Thyroid gland (tissue), 4 donors: Measurements from ENCODE around the gene WDFY4. TPM values are rescaled to one million over a fixed set of nuclear protein-coding genes. Genes with fewer than 3 reads are reported as not detected.

ENCODE experiments used
- DNase-seq, 2 donors: peaks; one replicate each; pipeline ENCODE4 v3.0.0-alpha.2; 2019
- H3K27ac ChIP-seq, 3 donors: fragments of 200-600 bp; sonication (generic); 1 replicate in 2 of 3; 2 replicates in 1 of 3; pipeline ENCODE4 v1.5.1; 2016 to 2019; ENCODE audit warnings: mild to moderate bottlenecking in 1 of 3, moderate library complexity in 1 of 3
- H3K27me3 ChIP-seq: fragments of 200-600 bp; sonication (generic); one replicate; pipeline ENCODE4 v1.5.1; 2019
- H3K36me3 ChIP-seq, 2 donors: fragments of 200-600 bp; sonication (generic); one replicate each; pipeline ENCODE4 v1.5.1; 2016 to 2019
- H3K4me1 ChIP-seq, 2 donors: fragments of 200-600 bp; sonication (generic); one replicate each; pipeline ENCODE4 v1.5.1; 2017 to 2019
- H3K4me3 ChIP-seq, 3 donors: fragments of 200-600 bp; sonication (generic); replicated peaks in 1 of 3; 1 replicate in 2 of 3; 2 replicates in 1 of 3; pipeline ENCODE4 v1.5.1; 2016; ENCODE audit warnings: mild to moderate bottlenecking in 1 of 3
- H3K9me3 ChIP-seq: fragments of 200-600 bp; sonication (generic); one replicate; pipeline ENCODE4 v1.5.1; 2017
- POLR2A ChIP-seq, 2 donors: fragments of 450-650 bp; IDR thresholded peaks; one replicate each; pipeline ENCODE4 v1.6.1; 2017; ENCODE audit warnings: antibody characterized with exemption in 2 of 2, mild to moderate bottlenecking in 2 of 2, moderate library complexity in 1 of 2
- whole genome bisulfite sequencing, 2 donors: methylation state at CpG; one replicate each; pipeline ENCODE4 v1.1.5; 2017; 5-methylcytosine and 5-hydroxymethylcytosine counted together
- intact Hi-C: fragments of 100-400 bp; cut with DNase I; formaldehyde crosslinking; loops from one replicate; pipeline ENCODE4 v1.15.1; 2023
- total RNA-seq, 4 donors: library from RNA; depleted of rRNA; stranded (reverse); fragments of >200 nt; gene quantifications; one replicate each; pipeline ENCODE4 v1.2.3, GENCODE V29; 2016
- TF ChIP-seq, protein P1 (sequence below), 6 experiments: fragments of 200-600 bp in 3 of 6; fragments of 450-650 bp in 3 of 6; sonication (generic) in 3 of 6; IDR thresholded peaks; one replicate each; pipeline ENCODE4 v1.5.1; 2016 to 2019; ENCODE audit warnings: antibody characterized with exemption in 6 of 6, mild to moderate bottlenecking in 2 of 6, inconsistent platforms in 1 of 6, moderate library complexity in 1 of 6

WDFY4 gene
- total RNA-seq, 4 donors from 2014 or later, result 1.0 to 3.5 (median 1.2) TPM

DNA sequence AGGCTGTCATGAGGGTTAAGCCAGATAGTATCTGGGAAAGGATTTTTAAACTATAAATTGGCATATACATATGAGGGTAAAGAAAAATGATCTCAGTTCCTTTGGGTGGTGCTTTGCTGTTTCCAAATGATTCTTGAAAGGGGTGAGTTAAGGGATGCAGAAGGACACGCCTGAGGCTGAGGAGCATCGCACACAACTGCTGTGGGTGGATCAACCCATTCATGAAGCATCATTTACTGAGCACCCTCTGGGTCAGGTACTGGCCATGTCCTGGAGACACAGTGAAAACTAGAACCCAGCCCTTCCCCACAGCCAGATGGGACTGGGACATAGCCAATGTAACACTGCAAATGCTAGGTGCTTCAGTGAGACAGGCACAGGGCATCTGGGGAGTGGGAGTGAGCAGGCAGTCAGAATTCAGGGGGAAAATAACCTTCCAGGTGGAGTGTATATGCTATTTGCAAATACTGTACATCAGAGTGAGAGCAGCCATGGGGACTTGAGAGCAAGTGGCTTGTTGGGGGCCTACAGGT lies 112.1 kb downstream of the WDFY4 start:
- Histone ChIP-seq H3K36me3 (no peaks in the 10 kb centered on the region), H3K4me3 (no peak overlapping the region), H3K27me3 (no peaks in the 10 kb centered on the region), H3K9me3 (no peaks in the 10 kb centered on the region), H3K4me1 (peaks cover 0 to 4% of the 10 kb centered on the region in 2 donors), H3K27ac (no peak overlapping the region)
- intact Hi-C loops, result no loop called here
- WGBS, 2 donors, result 92 to 96% methylated on average over 2 of the region's 2 CpGs
- TF ChIP-seq POLR2A (IDR thresholded peaks at IDR 0.05), result no peak
- TF ChIP-seq, protein P1, sequence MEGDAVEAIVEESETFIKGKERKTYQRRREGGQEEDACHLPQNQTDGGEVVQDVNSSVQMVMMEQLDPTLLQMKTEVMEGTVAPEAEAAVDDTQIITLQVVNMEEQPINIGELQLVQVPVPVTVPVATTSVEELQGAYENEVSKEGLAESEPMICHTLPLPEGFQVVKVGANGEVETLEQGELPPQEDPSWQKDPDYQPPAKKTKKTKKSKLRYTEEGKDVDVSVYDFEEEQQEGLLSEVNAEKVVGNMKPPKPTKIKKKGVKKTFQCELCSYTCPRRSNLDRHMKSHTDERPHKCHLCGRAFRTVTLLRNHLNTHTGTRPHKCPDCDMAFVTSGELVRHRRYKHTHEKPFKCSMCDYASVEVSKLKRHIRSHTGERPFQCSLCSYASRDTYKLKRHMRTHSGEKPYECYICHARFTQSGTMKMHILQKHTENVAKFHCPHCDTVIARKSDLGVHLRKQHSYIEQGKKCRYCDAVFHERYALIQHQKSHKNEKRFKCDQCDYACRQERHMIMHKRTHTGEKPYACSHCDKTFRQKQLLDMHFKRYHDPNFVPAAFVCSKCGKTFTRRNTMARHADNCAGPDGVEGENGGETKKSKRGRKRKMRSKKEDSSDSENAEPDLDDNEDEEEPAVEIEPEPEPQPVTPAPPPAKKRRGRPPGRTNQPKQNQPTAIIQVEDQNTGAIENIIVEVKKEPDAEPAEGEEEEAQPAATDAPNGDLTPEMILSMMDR (IDR thresholded peaks at IDR 0.05), result no peak
- no peak for DNase-seq

DNA sequence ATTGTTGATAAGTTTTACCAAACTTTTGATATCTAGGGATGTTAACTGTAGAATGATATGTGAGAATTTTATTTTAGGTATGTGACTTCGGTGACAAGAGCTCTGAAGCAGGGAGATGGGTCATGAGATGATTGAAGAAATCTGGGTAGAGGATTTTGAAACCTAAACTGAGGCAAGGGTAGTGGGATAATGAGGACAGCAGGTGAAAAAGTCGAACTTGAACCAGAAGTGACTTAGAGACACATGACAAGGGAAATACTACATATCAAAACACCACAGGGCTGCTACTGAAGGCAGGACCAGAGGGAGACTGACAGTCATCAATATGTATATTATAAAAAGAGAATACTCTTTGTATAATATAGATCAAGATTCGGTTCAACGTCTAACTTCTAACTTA lies 113.2 kb downstream of the WDFY4 start:
- TF ChIP-seq POLR2A (IDR thresholded peaks at IDR 0.05), result no peak
- TF ChIP-seq, protein P1 (IDR thresholded peaks at IDR 0.05), result no peak
- Histone ChIP-seq H3K36me3 (no peaks in the 10 kb centered on the region), H3K4me1 (no peaks in the 10 kb centered on the region), H3K27me3 (no peaks in the 10 kb centered on the region), H3K9me3 (no peaks in the 10 kb centered on the region), H3K27ac (no peak overlapping the region), H3K4me3 (no peak overlapping the region)
- intact Hi-C loops, result no loop called here
- no peak for DNase-seq
- WGBS, 2 donors, result 88 to 91% methylated on average over 4 of the region's 4 CpGs

DNA sequence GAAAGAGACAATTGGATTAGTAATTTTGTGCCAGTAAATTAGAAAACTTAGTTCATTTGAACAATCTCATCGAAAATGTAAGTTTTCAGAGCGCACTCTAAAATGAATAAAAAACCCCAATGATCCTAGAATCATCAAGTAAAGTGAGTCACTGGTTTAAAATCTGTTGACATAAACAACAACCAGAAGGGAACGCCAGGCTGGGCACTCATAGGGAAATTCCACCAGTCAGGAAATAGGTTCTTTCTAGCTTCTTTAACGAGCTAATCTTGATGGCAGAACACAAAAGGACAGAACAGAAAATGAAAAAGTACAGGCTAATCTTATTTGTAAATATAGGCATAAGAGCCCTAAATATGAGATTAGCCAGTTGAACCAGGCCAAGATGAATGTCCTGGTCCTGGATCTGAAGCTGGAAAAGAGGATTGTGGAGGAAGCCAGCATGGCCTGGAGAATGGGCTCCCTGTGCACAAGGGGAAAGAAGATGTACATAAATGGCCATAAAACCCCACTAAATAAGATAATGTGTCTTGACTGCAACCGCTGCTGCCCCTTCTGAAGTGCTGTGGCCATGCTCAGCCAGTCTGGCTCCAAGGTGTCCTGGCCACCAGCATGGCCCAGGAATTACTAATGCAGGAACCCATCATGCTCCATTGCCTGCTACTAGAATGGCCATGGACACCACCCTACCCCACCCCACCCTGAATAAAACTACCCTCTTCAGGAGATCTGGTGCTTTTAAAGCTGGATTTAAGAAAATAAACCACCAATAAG lies 114.0 kb downstream of the WDFY4 start:
- H3K36me3 ChIP-seq, result no peaks in the 10 kb centered on the region
- no peaks in the 10 kb centered on the region for H3K27me3 ChIP-seq
- no peak for DNase-seq
- intact Hi-C loops, result no loop called here
- no peak for TF ChIP-seq POLR2A (IDR thresholded peaks at IDR 0.05)
- TF ChIP-seq, protein P1 (IDR thresholded peaks at IDR 0.05), result no peak
- H3K4me3 ChIP-seq, result no peak overlapping the region
- no peaks in the 10 kb centered on the region for H3K9me3 ChIP-seq
- H3K4me1 ChIP-seq, result no peaks in the 10 kb centered on the region
- 67 to 77% methylated on average over 5 of the region's 5 CpGs for WGBS, 2 donors
- H3K27ac ChIP-seq, result no peak overlapping the region

DNA sequence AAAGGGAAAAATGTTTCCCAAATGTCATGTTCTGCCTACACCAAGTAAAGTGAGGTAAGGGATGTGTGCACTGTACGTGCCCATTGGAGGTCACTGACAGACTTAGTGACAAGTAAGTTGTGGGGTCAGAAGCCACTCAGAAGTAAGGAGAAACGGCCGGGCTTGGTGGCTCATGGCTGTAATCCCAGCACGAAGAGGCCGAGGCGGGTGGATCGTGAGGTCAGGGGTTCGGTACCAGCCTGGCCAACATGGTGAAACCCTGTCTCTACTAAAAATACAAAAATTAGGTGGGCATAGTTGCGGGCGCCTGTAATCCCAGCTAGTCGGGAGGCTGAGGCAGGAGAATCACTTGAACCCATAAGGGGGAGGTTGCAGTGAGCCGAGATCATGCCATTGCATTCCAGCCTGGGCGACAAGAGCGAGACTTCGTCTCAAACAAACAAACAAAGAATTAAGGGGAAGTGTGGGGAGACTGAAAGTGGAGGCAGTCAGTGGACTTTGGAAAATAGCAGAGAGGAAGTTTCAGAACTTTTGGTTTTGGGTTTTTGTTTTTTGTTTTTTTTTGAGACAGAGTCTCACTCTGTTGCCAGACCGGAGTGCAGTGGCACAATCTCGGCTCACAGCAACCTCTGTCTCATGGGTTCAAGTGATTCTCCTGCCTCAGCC lies 114.8 kb downstream of the WDFY4 start:
- TF ChIP-seq, protein P1 (IDR thresholded peaks at IDR 0.05), result no peak
- no peak for TF ChIP-seq POLR2A (IDR thresholded peaks at IDR 0.05)
- no peaks in the 10 kb centered on the region for H3K36me3 ChIP-seq
- no peak overlapping the region for H3K4me3 ChIP-seq
- H3K27me3 ChIP-seq, result no peaks in the 10 kb centered on the region
- H3K4me1 ChIP-seq, result peaks cover 1 to 2% of the 10 kb centered on the region in 2 donors
- intact Hi-C loops, result no loop called here
- 86 to 89% methylated on average over 17 of the region's 17 CpGs for WGBS, 2 donors
- H3K9me3 ChIP-seq, result no peaks in the 10 kb centered on the region
- no peak for DNase-seq
- H3K27ac ChIP-seq, result no peak overlapping the region
